ENCODE measurements around the gene PACS2. TPM values are rescaled to one million over a fixed set of nuclear protein-coding genes. Genes with fewer than 3 reads are reported as not detected.

PACS2 gene
- total RNA-seq, 1 donor from 2014 or later = 22.5 TPM

GRCh38 chr14:105437723-105438500 lies 123.4 kb downstream of the PACS2 start:
- H3K27me3 Mint-ChIP-seq (ENCODE audit: insufficient read depth, low read depth) = no peaks in the 10 kb centered on the region
- H3K9me3 Mint-ChIP-seq = peaks cover 14% of the 10 kb centered on the region
- TF ChIP-seq EZH2phosphoT487 (IDR thresholded peaks at IDR 0.05) (no peak), CTCF (IDR thresholded peaks at IDR 0.05) (no peak), EZH2 (IDR thresholded peaks at IDR 0.05) (no peak)
- no peaks in the 10 kb centered on the region for H3K9me3 ChIP-seq (ENCODE audit: low read depth)
- DNase-seq (ENCODE audit: low spot score) = no peak
- no peaks in the 10 kb centered on the region for H3K4me1 ChIP-seq
- H3K4me1 Mint-ChIP-seq = no peaks in the 10 kb centered on the region
- no peak overlapping the region for H3K27ac ChIP-seq
- H2AFZ ChIP-seq (replicated peaks) = no peak overlapping the region
- H3K36me3 ChIP-seq = no peaks in the 10 kb centered on the region
- H3K79me2 ChIP-seq (ENCODE audit: low read depth) = peaks cover 71% of the 10 kb centered on the region
- H3F3A ChIP-seq (ENCODE audit: low read depth) = no peaks in the 10 kb centered on the region
- no peak overlapping the region for H3K4me3 ChIP-seq
- peaks cover 83% of the 10 kb centered on the region for H4K20me1 ChIP-seq (ENCODE audit: low read depth)
- no peak overlapping the region for H3K4me2 ChIP-seq
- no peak overlapping the region for H3K27ac Mint-ChIP-seq
- H3K9ac ChIP-seq = no peak overlapping the region
- no peak overlapping the region for H3K4me3 Mint-ChIP-seq
- H3K27me3 ChIP-seq = no peaks in the 10 kb centered on the region
- H3K36me3 Mint-ChIP-seq = peaks cover 24% of the 10 kb centered on the region

- Histone ChIP-seq H3K36me3 (no peaks in the 10 kb centered on the region), H3K79me2 (ENCODE audit: low read depth) (peaks cover 59% of the 10 kb centered on the region)
- H3K36me3 Mint-ChIP-seq = peaks cover 19% of the 10 kb centered on the region
Observed at GRCh38 chr14:105439179-105439578, 124.6 kb downstream of the PACS2 start.

GRCh38 chr14:105439710-105440553 lies 125.4 kb downstream of the PACS2 start:
- Histone ChIP-seq H3K4me2 (no peak overlapping the region), H3K4me1 (no peaks in the 10 kb centered on the region), H3K79me2 (ENCODE audit: low read depth) (peaks cover 51% of the 10 kb centered on the region), H3K9me3 (ENCODE audit: low read depth) (no peaks in the 10 kb centered on the region), H4K20me1 (ENCODE audit: low read depth) (peaks cover 70% of the 10 kb centered on the region), H3K27me3 (no peaks in the 10 kb centered on the region), H3K9ac (no peak overlapping the region), H3K27ac (no peak overlapping the region), H3K36me3 (no peaks in the 10 kb centered on the region), H2AFZ (replicated peaks) (no peak overlapping the region), H3F3A (ENCODE audit: low read depth) (no peaks in the 10 kb centered on the region), H3K4me3 (no peak overlapping the region)
- H3K9me3 Mint-ChIP-seq = peaks cover 8% of the 10 kb centered on the region
- no peak overlapping the region for H3K4me3 Mint-ChIP-seq
- no peak overlapping the region for H3K27ac Mint-ChIP-seq
- TF ChIP-seq EZH2 (IDR thresholded peaks at IDR 0.05) = no peak
- TF ChIP-seq EZH2phosphoT487 (IDR thresholded peaks at IDR 0.05) = no peak
- TF ChIP-seq CTCF (IDR thresholded peaks at IDR 0.05) = no peak
- no peak for DNase-seq (ENCODE audit: low spot score)
- no peaks in the 10 kb centered on the region for H3K4me1 Mint-ChIP-seq
- no peaks in the 10 kb centered on the region for H3K27me3 Mint-ChIP-seq (ENCODE audit: insufficient read depth, low read depth)
- peaks cover 16% of the 10 kb centered on the region for H3K36me3 Mint-ChIP-seq

More at GRCh38 chr14:105439179-105439578, 124.6 kb downstream of the PACS2 start:
- no peaks in the 10 kb centered on the region for H3K4me1 Mint-ChIP-seq
- H3K27ac Mint-ChIP-seq = no peak overlapping the region
- no peak overlapping the region for H3K4me3 Mint-ChIP-seq
- Histone ChIP-seq H2AFZ (replicated peaks) (no peak overlapping the region), H3K27me3 (no peaks in the 10 kb centered on the region), H3K27ac (no peak overlapping the region), H3K4me2 (no peak overlapping the region), H4K20me1 (ENCODE audit: low read depth) (peaks cover 70% of the 10 kb centered on the region), H3F3A (ENCODE audit: low read depth) (no peaks in the 10 kb centered on the region), H3K9ac (no peak overlapping the region), H3K4me3 (no peak overlapping the region), H3K4me1 (no peaks in the 10 kb centered on the region), H3K9me3 (ENCODE audit: low read depth) (no peaks in the 10 kb centered on the region)
- TF ChIP-seq EZH2phosphoT487 (IDR thresholded peaks at IDR 0.05) (no peak), EZH2 (IDR thresholded peaks at IDR 0.05) (no peak), CTCF (IDR thresholded peaks at IDR 0.05) (no peak)
- H3K9me3 Mint-ChIP-seq = peaks cover 11% of the 10 kb centered on the region
- no peak for DNase-seq (ENCODE audit: low spot score)
- H3K27me3 Mint-ChIP-seq (ENCODE audit: insufficient read depth, low read depth) = no peaks in the 10 kb centered on the region
